ENCODE results near the gene DPF3. TPM values are rescaled to one million over a fixed set of nuclear protein-coding genes. Genes with fewer than 3 reads are reported as not detected.

The DPF3 gene
- polyA plus RNA-seq, 6 donors from 2014 or later = 4.2 to 9.0 (median 6.1) TPM

GRCh38 chr14:72645706-72646105 lies 248.2 kb downstream of the DPF3 start:
- Mint-ChIP-seq H3K36me3 (peaks cover under 1 to 12% of the 10 kb centered on the region in 2 donors), H3K27ac (no peak overlapping the region), H3K4me3 (no peak overlapping the region), H3K9me3 (peaks cover 0 to 3% (median 0%) of the 10 kb centered on the region in 7 donors), H3K4me1 (peaks cover 3 to 17% (median 9%) of the 10 kb centered on the region in 3 donors), H3K27me3 (no peaks in the 10 kb centered on the region)
- no peak for DNase-seq
- ATAC-seq (ENCODE audit: low read depth in 2 of 2) = no peak

- Mint-ChIP-seq H3K36me3 (peaks cover 8 to 20% of the 10 kb centered on the region in 2 donors), H3K27ac (peak overlapping the region in 1 of 6 donors; percentile 4), H3K4me1 (peaks cover 1 to 22% (median 11%) of the 10 kb centered on the region in 3 donors), H3K4me3 (no peak overlapping the region), H3K27me3 (no peaks in the 10 kb centered on the region), H3K9me3 (peaks cover 0 to 10% (median 3%) of the 10 kb centered on the region in 7 donors)
- DNase-seq = no peak
- ATAC-seq (ENCODE audit: low read depth in 2 of 2) = no peak
These were observed 249.0 kb downstream of the DPF3 start for GRCh38 chr14:72644758-72645489.

- Mint-ChIP-seq H3K36me3 (peaks cover 14 to 24% of the 10 kb centered on the region in 2 donors), H3K4me3 (no peak overlapping the region), H3K27me3 (no peaks in the 10 kb centered on the region), H3K9me3 (peaks cover 3 to 14% (median 9%) of the 10 kb centered on the region in 7 donors), H3K27ac (peak overlapping the region in 1 of 6 donors; percentile 17), H3K4me1 (peaks cover 0 to 22% (median 11%) of the 10 kb centered on the region in 3 donors)
- no peak for DNase-seq
- ATAC-seq (ENCODE audit: low read depth in 2 of 2) = no peak
These were observed 249.9 kb downstream of the DPF3 start for GRCh38 chr14:72644038-72644437.

GRCh38 chr14:72643317-72643801 lies 250.5 kb downstream of the DPF3 start:
- Mint-ChIP-seq H3K9me3 (peaks cover 3 to 15% (median 10%) of the 10 kb centered on the region in 7 donors), H3K4me1 (peaks cover 0 to 22% (median 11%) of the 10 kb centered on the region in 3 donors), H3K36me3 (peaks cover 14 to 24% of the 10 kb centered on the region in 2 donors), H3K27ac (no peak overlapping the region), H3K4me3 (no peak overlapping the region), H3K27me3 (no peaks in the 10 kb centered on the region)
- no peak for ATAC-seq (ENCODE audit: low read depth in 2 of 2)
- no peak for DNase-seq

- no peak overlapping the region for H3K4me3 Mint-ChIP-seq
- H3K27me3 Mint-ChIP-seq = peaks cover 0 to 7% (median 0%) of the 10 kb centered on the region in 3 donors
- no peak overlapping the region for H3K27ac Mint-ChIP-seq
- H3K36me3 Mint-ChIP-seq = peaks cover 18 to 24% of the 10 kb centered on the region in 2 donors
- peaks cover 4 to 19% (median 10%) of the 10 kb centered on the region in 7 donors for H3K9me3 Mint-ChIP-seq
- H3K4me1 Mint-ChIP-seq = peaks cover 0 to 14% (median 13%) of the 10 kb centered on the region in 3 donors
- no peak for DNase-seq
- ATAC-seq (ENCODE audit: low read depth in 2 of 2) = no peak
These were observed 252.9 kb downstream of the DPF3 start for GRCh38 chr14:72640911-72641485.

- Mint-ChIP-seq H3K4me1 (peaks cover 15 to 24% (median 17%) of the 10 kb centered on the region in 3 donors), H3K9me3 (peaks cover 4 to 19% (median 10%) of the 10 kb centered on the region in 7 donors), H3K36me3 (peaks cover 18 to 24% of the 10 kb centered on the region in 2 donors), H3K27ac (no peak overlapping the region), H3K27me3 (peaks cover 0 to 7% (median 3%) of the 10 kb centered on the region in 3 donors), H3K4me3 (no peak overlapping the region)
- ATAC-seq (ENCODE audit: low read depth in 2 of 2) (no peak), DNase-seq (no peak)
These were observed 255.9 kb downstream of the DPF3 start for GRCh38 chr14:72638021-72638420.

- Mint-ChIP-seq H3K27me3 (peaks cover 1 to 10% (median 4%) of the 10 kb centered on the region in 3 donors), H3K4me1 (peaks cover 17 to 25% (median 17%) of the 10 kb centered on the region in 3 donors), H3K27ac (peak overlapping the region in 1 of 6 donors; percentile 2), H3K9me3 (peaks cover 4 to 19% (median 10%) of the 10 kb centered on the region in 7 donors), H3K4me3 (no peak overlapping the region), H3K36me3 (peaks cover 17 to 18% of the 10 kb centered on the region in 2 donors)
- DNase-seq (no peak), ATAC-seq (ENCODE audit: low read depth in 2 of 2) (no peak)
These were observed 257.0 kb downstream of the DPF3 start for GRCh38 chr14:72636871-72637270.

GRCh38 chr14:72636094-72636493 lies 257.8 kb downstream of the DPF3 start:
- Mint-ChIP-seq H3K4me1 (peaks cover 17 to 25% (median 20%) of the 10 kb centered on the region in 3 donors), H3K36me3 (peaks cover 15 to 18% of the 10 kb centered on the region in 2 donors), H3K27ac (peak overlapping the region in 1 of 6 donors; percentile 55), H3K27me3 (peaks cover 6 to 15% (median 7%) of the 10 kb centered on the region in 3 donors), H3K9me3 (peaks cover 4 to 17% (median 10%) of the 10 kb centered on the region in 7 donors), H3K4me3 (no peak overlapping the region)
- ATAC-seq (ENCODE audit: low read depth in 2 of 2) = no peak
- DNase-seq = no peak

GRCh38 chr14:72634691-72635616 lies 258.9 kb downstream of the DPF3 start:
- ATAC-seq (ENCODE audit: low read depth in 2 of 2) (no peak), DNase-seq (no peak)
- peaks cover 16 to 18% (median 17%) of the 10 kb centered on the region in 3 donors for H3K4me1 Mint-ChIP-seq
- H3K9me3 Mint-ChIP-seq = peaks cover 0 to 15% (median 10%) of the 10 kb centered on the region in 7 donors
- H3K27me3 Mint-ChIP-seq = peaks cover 6 to 15% (median 7%) of the 10 kb centered on the region in 3 donors
- H3K36me3 Mint-ChIP-seq = peaks cover 4 to 10% of the 10 kb centered on the region in 2 donors
- no peak overlapping the region for H3K27ac Mint-ChIP-seq
- H3K4me3 Mint-ChIP-seq = peak overlapping the region in 1 of 8 donors; percentile 14

GRCh38 chr14:72633551-72633950 lies 260.4 kb downstream of the DPF3 start:
- H3K27me3 Mint-ChIP-seq = peaks cover 6 to 15% (median 7%) of the 10 kb centered on the region in 3 donors
- ATAC-seq (ENCODE audit: low read depth in 2 of 2) (no peak), DNase-seq (no peak)
- H3K36me3 Mint-ChIP-seq = peaks cover 3 to 4% of the 10 kb centered on the region in 2 donors
- H3K4me1 Mint-ChIP-seq = peaks cover 16 to 18% (median 17%) of the 10 kb centered on the region in 3 donors
- peak overlapping the region in 1 of 8 donors; percentile 74 for H3K4me3 Mint-ChIP-seq
- peaks cover 0 to 7% (median 0%) of the 10 kb centered on the region in 7 donors for H3K9me3 Mint-ChIP-seq
- peak overlapping the region in 1 of 6 donors; percentile 66 for H3K27ac Mint-ChIP-seq

- Mint-ChIP-seq H3K4me1 (peaks cover 16 to 18% (median 17%) of the 10 kb centered on the region in 3 donors), H3K27me3 (peaks cover 6 to 15% (median 7%) of the 10 kb centered on the region in 3 donors), H3K36me3 (peaks cover 4 to 8% of the 10 kb centered on the region in 2 donors), H3K27ac (no peak overlapping the region), H3K4me3 (no peak overlapping the region), H3K9me3 (peaks cover 0 to 2% (median 1%) of the 10 kb centered on the region in 7 donors)
- DNase-seq (no peak), ATAC-seq (ENCODE audit: low read depth in 2 of 2) (no peak)
These were observed 261.2 kb downstream of the DPF3 start for GRCh38 chr14:72632727-72633126.

- Mint-ChIP-seq H3K27ac (no peak overlapping the region), H3K36me3 (peaks cover 3 to 8% of the 10 kb centered on the region in 2 donors), H3K4me3 (no peak overlapping the region), H3K27me3 (peaks cover 6 to 12% (median 7%) of the 10 kb centered on the region in 3 donors), H3K4me1 (peaks cover 15 to 18% (median 17%) of the 10 kb centered on the region in 3 donors), H3K9me3 (peaks cover 0 to 13% (median 4%) of the 10 kb centered on the region in 7 donors)
- no peak for ATAC-seq (ENCODE audit: low read depth in 2 of 2)
- DNase-seq = no peak
These were observed 262.5 kb downstream of the DPF3 start for GRCh38 chr14:72631401-72631800.

Measured in naive B cell (primary cell).